Mesendoderm (in vitro differentiated cells): ENCODE results near the gene CPAMD8.

Experiments
- DNase-seq: peaks from one replicate; pipeline ENCODE4 v3.0.0; 2013
- H2AK5ac ChIP-seq: 2 replicates; pipeline ENCODE4 v1.6.1; 2013; ENCODE audit warnings: low read length, inconsistent platforms
- H2BK120ac ChIP-seq: 2 replicates; pipeline ENCODE4 v1.6.1; 2013; ENCODE audit warnings: low read depth, mild to moderate bottlenecking, low read length, moderate library complexity, mixed read lengths
- H2BK15ac ChIP-seq: replicated peaks from 2 replicates; pipeline ENCODE4 v1.6.1; 2013; ENCODE audit warnings: low read depth, mild to moderate bottlenecking, moderate library complexity
- H2BK5ac ChIP-seq: 2 replicates; pipeline ENCODE4 v1.6.1; 2013; ENCODE audit warnings: low read length, inconsistent platforms
- H3K18ac ChIP-seq: 2 replicates; pipeline ENCODE4 v1.6.1; 2013; ENCODE audit warnings: mild to moderate bottlenecking, low read length, mixed read lengths
- H3K23ac ChIP-seq: one replicate; pipeline ENCODE4 v1.6.1; 2013; ENCODE audit warnings: low read length
- H3K27ac ChIP-seq: 2 replicates; pipeline ENCODE4 v1.5.1; 2013; ENCODE audit warnings: low read depth, mild to moderate bottlenecking, inconsistent platforms, low read length, moderate library complexity
- H3K27me3 ChIP-seq: 2 replicates; pipeline ENCODE4 v1.6.1; 2013; ENCODE audit warnings: low read length, control low read depth, mild to moderate bottlenecking, inconsistent platforms; ENCODE audit not compliant: insufficient read depth, poor library complexity
- H3K36me3 ChIP-seq: 2 replicates; pipeline ENCODE4 v1.6.1; 2013; ENCODE audit warnings: low read length, inconsistent platforms; ENCODE audit not compliant: control insufficient read depth, insufficient read depth
- H3K4ac ChIP-seq: one replicate; pipeline ENCODE4 v1.6.1; 2013; ENCODE audit warnings: low read depth, mild to moderate bottlenecking, low read length, moderate library complexity
- H3K4me1 ChIP-seq: 2 replicates; pipeline ENCODE4 v1.6.1; 2013; ENCODE audit warnings: low read depth, low read length, inconsistent platforms; ENCODE audit not compliant: control insufficient read depth
- H3K4me2 ChIP-seq: 2 replicates; pipeline ENCODE4 v1.6.1; 2013; ENCODE audit warnings: low read length
- H3K4me3 ChIP-seq: 2 replicates; pipeline ENCODE4 v1.5.1; 2013; ENCODE audit warnings: mild to moderate bottlenecking, low read length
- H3K56ac ChIP-seq: one replicate; pipeline ENCODE4 v1.6.1; 2013; ENCODE audit warnings: low read length
- H3K79me1 ChIP-seq: 2 replicates; pipeline ENCODE4 v1.6.1; 2013; ENCODE audit warnings: low read length, inconsistent platforms
- H3K79me2 ChIP-seq: 2 replicates; pipeline ENCODE4 v1.6.1; 2013; ENCODE audit warnings: mild to moderate bottlenecking, low read length; ENCODE audit not compliant: control insufficient read depth, insufficient read depth
- H3K9ac ChIP-seq: 2 replicates; pipeline ENCODE4 v1.6.1; 2013; ENCODE audit warnings: low read length, inconsistent platforms
- H4K5ac ChIP-seq: one replicate; pipeline ENCODE4 v1.6.1; 2013; ENCODE audit warnings: low read length
- H4K8ac ChIP-seq: one replicate; pipeline ENCODE4 v1.6.1; 2013; ENCODE audit warnings: low read depth, mild to moderate bottlenecking, control low read depth, low read length, moderate library complexity
- WGBS: extraction: QIAGEN DNeasy Blood & Tissue Kit; methylation state at CpG from one replicate; pipeline ENCODE4 v1.1.7; 2013; ENCODE audit warnings: low lambda C conversion rate, missing lambda C conversion rate; ENCODE audit not compliant: insufficient coverage; ENCODE audit errors: extremely low coverage; 5-methylcytosine and 5-hydroxymethylcytosine counted together

CPAMD8 gene

GRCh38 chr19:16911046-16911445 lies 115.6 kb downstream of the CPAMD8 start:
- Histone ChIP-seq H3K4me1 (no peaks in the 10 kb centered on the region), H3K27me3 (no peaks in the 10 kb centered on the region), H3K56ac (no peak overlapping the region), H3K4me2 (no peak overlapping the region), H3K4ac (no peak overlapping the region), H2BK120ac (no peak overlapping the region), H2BK15ac (no peak overlapping the region), H3K79me2 (no peaks in the 10 kb centered on the region), H3K23ac (no peak overlapping the region), H3K36me3 (no peaks in the 10 kb centered on the region), H3K18ac (no peak overlapping the region), H3K4me3 (no peak overlapping the region), H3K27ac (no peak overlapping the region), H2BK5ac (no peak overlapping the region), H4K8ac (no peak overlapping the region), H3K79me1 (no peaks in the 10 kb centered on the region), H2AK5ac (no peak overlapping the region), H3K9ac (no peak overlapping the region), H4K5ac (no peak overlapping the region)
- WGBS: no CpG with 5 or more reads among the region's 7 CpGs
- no peak for DNase-seq

GRCh38 chr19:16908759-16909158 lies 117.9 kb downstream of the CPAMD8 start:
- Histone ChIP-seq H3K27me3 (no peaks in the 10 kb centered on the region), H2BK120ac (no peak overlapping the region), H3K9ac (no peak overlapping the region), H2BK15ac (no peak overlapping the region), H3K4me3 (no peak overlapping the region), H3K27ac (no peak overlapping the region), H3K79me2 (no peaks in the 10 kb centered on the region), H2AK5ac (no peak overlapping the region), H3K4me1 (no peaks in the 10 kb centered on the region), H3K79me1 (no peaks in the 10 kb centered on the region), H3K56ac (no peak overlapping the region), H4K5ac (no peak overlapping the region), H3K4ac (no peak overlapping the region), H2BK5ac (no peak overlapping the region), H3K23ac (no peak overlapping the region), H3K4me2 (no peak overlapping the region), H4K8ac (no peak overlapping the region), H3K36me3 (no peaks in the 10 kb centered on the region), H3K18ac (no peak overlapping the region)
- no peak for DNase-seq
- WGBS: no CpG with 5 or more reads among the region's 12 CpGs

GRCh38 chr19:16904599-16904998 lies 122.0 kb downstream of the CPAMD8 start:
- H2BK120ac ChIP-seq: no peak overlapping the region
- H3K27ac ChIP-seq: no peak overlapping the region
- H3K79me2 ChIP-seq: no peaks in the 10 kb centered on the region
- H3K4me1 ChIP-seq: no peaks in the 10 kb centered on the region
- no peak overlapping the region for H2BK15ac ChIP-seq
- H4K8ac ChIP-seq: no peak overlapping the region
- H3K36me3 ChIP-seq: no peaks in the 10 kb centered on the region
- no peaks in the 10 kb centered on the region for H3K27me3 ChIP-seq
- no peak overlapping the region for H3K23ac ChIP-seq
- H3K18ac ChIP-seq: no peak overlapping the region
- no peak for DNase-seq
- no peaks in the 10 kb centered on the region for H3K79me1 ChIP-seq
- no peak overlapping the region for H3K4me3 ChIP-seq
- no peak overlapping the region for H2BK5ac ChIP-seq
- H3K9ac ChIP-seq: no peak overlapping the region
- no peak overlapping the region for H2AK5ac ChIP-seq
- no peak overlapping the region for H3K56ac ChIP-seq
- H4K5ac ChIP-seq: no peak overlapping the region
- no peak overlapping the region for H3K4ac ChIP-seq
- no peak overlapping the region for H3K4me2 ChIP-seq
- WGBS: no CpG with 5 or more reads among the region's 5 CpGs

GRCh38 chr19:16903347-16903746 lies 123.3 kb downstream of the CPAMD8 start:
- Histone ChIP-seq H3K4me3 (no peak overlapping the region), H4K5ac (no peak overlapping the region), H2AK5ac (no peak overlapping the region), H3K23ac (no peak overlapping the region), H3K36me3 (no peaks in the 10 kb centered on the region), H3K79me1 (no peaks in the 10 kb centered on the region), H3K79me2 (no peaks in the 10 kb centered on the region), H3K4me2 (no peak overlapping the region), H2BK120ac (no peak overlapping the region), H3K4ac (no peak overlapping the region), H3K18ac (no peak overlapping the region), H2BK15ac (no peak overlapping the region), H4K8ac (no peak overlapping the region), H3K27ac (no peak overlapping the region), H3K27me3 (no peaks in the 10 kb centered on the region), H3K56ac (no peak overlapping the region), H3K9ac (no peak overlapping the region), H2BK5ac (no peak overlapping the region), H3K4me1 (no peaks in the 10 kb centered on the region)
- DNase-seq: no peak
- no CpG with 5 or more reads among the region's 7 CpGs for WGBS

GRCh38 chr19:16902545-16902944 lies 124.1 kb downstream of the CPAMD8 start:
- H3K18ac ChIP-seq: no peak overlapping the region
- H2BK15ac ChIP-seq: no peak overlapping the region
- no CpG with 5 or more reads among the region's 12 CpGs for WGBS
- H3K4me1 ChIP-seq: no peaks in the 10 kb centered on the region
- H3K56ac ChIP-seq: no peak overlapping the region
- no peaks in the 10 kb centered on the region for H3K36me3 ChIP-seq
- H3K27ac ChIP-seq: no peak overlapping the region
- H3K79me2 ChIP-seq: no peaks in the 10 kb centered on the region
- H4K8ac ChIP-seq: no peak overlapping the region
- H2AK5ac ChIP-seq: no peak overlapping the region
- H3K4me2 ChIP-seq: no peak overlapping the region
- no peak overlapping the region for H3K9ac ChIP-seq
- no peak overlapping the region for H3K4ac ChIP-seq
- no peak for DNase-seq
- no peak overlapping the region for H3K23ac ChIP-seq
- no peak overlapping the region for H4K5ac ChIP-seq
- no peak overlapping the region for H2BK120ac ChIP-seq
- H3K4me3 ChIP-seq: no peak overlapping the region
- no peaks in the 10 kb centered on the region for H3K79me1 ChIP-seq
- no peaks in the 10 kb centered on the region for H3K27me3 ChIP-seq
- no peak overlapping the region for H2BK5ac ChIP-seq

GRCh38 chr19:16901491-16902175 lies 125.0 kb downstream of the CPAMD8 start:
- DNase-seq: no peak
- H3K23ac ChIP-seq: no peak overlapping the region
- H3K9ac ChIP-seq: no peak overlapping the region
- no peak overlapping the region for H4K5ac ChIP-seq
- H3K4me2 ChIP-seq: no peak overlapping the region
- no peak overlapping the region for H3K18ac ChIP-seq
- H2AK5ac ChIP-seq: no peak overlapping the region
- no peak overlapping the region for H2BK5ac ChIP-seq
- no peak overlapping the region for H3K27ac ChIP-seq
- H3K79me2 ChIP-seq: no peaks in the 10 kb centered on the region
- H3K56ac ChIP-seq: no peak overlapping the region
- H3K4ac ChIP-seq: no peak overlapping the region
- no peak overlapping the region for H2BK120ac ChIP-seq
- no CpG with 5 or more reads among the region's 19 CpGs for WGBS
- no peak overlapping the region for H2BK15ac ChIP-seq
- no peaks in the 10 kb centered on the region for H3K27me3 ChIP-seq
- H3K4me1 ChIP-seq: no peaks in the 10 kb centered on the region
- no peak overlapping the region for H3K4me3 ChIP-seq
- no peaks in the 10 kb centered on the region for H3K79me1 ChIP-seq
- no peaks in the 10 kb centered on the region for H3K36me3 ChIP-seq
- no peak overlapping the region for H4K8ac ChIP-seq
